DND-41 (cell line): ENCODE results near the gene FASTK.

ENCODE experiments used
- ATAC-seq: fragments of 200-7000 bp; cut with Tn5 transposase; 3 replicates; pipeline ENCODE4 v1.9.1; 2021; ENCODE audit warnings: low read depth; ENCODE audit not compliant: insufficient read depth
- DNase-seq: peaks from one replicate; pipeline ENCODE4 v3.0.0-alpha.2; 2020
- H2AFZ ChIP-seq: 2 replicates; pipeline ENCODE4 v1.6.0; 2012; ENCODE audit warnings: low read depth, low read length
- H3K27ac ChIP-seq: 2 replicates; pipeline ENCODE4 v1.5.1; 2012; ENCODE audit warnings: low read length, inconsistent platforms
- H3K27me3 ChIP-seq: fragments of 200-600 bp; sonication (generic); 2 replicates; pipeline ENCODE4 v1.6.0; 2012; ENCODE audit warnings: low read length, mild to moderate bottlenecking, inconsistent platforms; ENCODE audit not compliant: insufficient read depth, poor library complexity
- H3K36me3 ChIP-seq: 2 replicates; pipeline ENCODE4 v1.5.1; 2012; ENCODE audit warnings: low read length, inconsistent platforms; ENCODE audit not compliant: insufficient read depth
- H3K4me1 ChIP-seq: 2 replicates; pipeline ENCODE4 v1.5.1; 2012; ENCODE audit warnings: mild to moderate bottlenecking, low read length; ENCODE audit not compliant: insufficient read depth
- H3K4me2 ChIP-seq: 2 replicates; pipeline ENCODE4 v1.6.0; 2012; ENCODE audit warnings: mild to moderate bottlenecking, moderate library complexity, low read length, inconsistent platforms; ENCODE audit not compliant: insufficient read depth
- H3K4me3 ChIP-seq, 2 experiments: fragments of 200-600 bp in 1 of 2; shearing (Covaris generic) in 1 of 2; 2 replicates each; pipeline ENCODE4 v1.5.1; 2012 to 2016; ENCODE audit warnings: inconsistent platforms in 2 of 2, low read length in 2 of 2, mild to moderate bottlenecking in 2 of 2, low read depth in 1 of 2, moderate library complexity in 1 of 2
- H3K79me2 ChIP-seq: 2 replicates; pipeline ENCODE4 v1.6.0; 2012; ENCODE audit warnings: low read length, inconsistent platforms; ENCODE audit not compliant: insufficient read depth
- H3K9ac ChIP-seq: 2 replicates; pipeline ENCODE4 v1.6.0; 2012; ENCODE audit warnings: low read depth, mild to moderate bottlenecking, inconsistent platforms, low read length, moderate library complexity
- H3K9me3 ChIP-seq: 2 replicates; pipeline ENCODE4 v1.5.1; 2012; ENCODE audit warnings: low read length, moderate library complexity, mild to moderate bottlenecking, inconsistent platforms; ENCODE audit not compliant: insufficient read depth, severe bottlenecking
- H4K20me1 ChIP-seq: 2 replicates; pipeline ENCODE4 v1.6.0; 2012; ENCODE audit warnings: low read length; ENCODE audit not compliant: insufficient read depth
- CTCF ChIP-seq: IDR thresholded peaks from 2 replicates; pipeline ENCODE4 v1.5.1; 2012; ENCODE audit warnings: borderline replicate concordance, low read length, moderate library complexity, mild to moderate bottlenecking; ENCODE audit not compliant: poor library complexity, severe bottlenecking; ENCODE audit errors: extremely low read depth
- EZH2 ChIP-seq: IDR thresholded peaks from 3 replicates; pipeline ENCODE4 v1.6.1; 2012; ENCODE audit warnings: borderline replicate concordance, low read depth, mild to moderate bottlenecking, moderate library complexity, low read length, inconsistent platforms; ENCODE audit not compliant: severe bottlenecking

FASTK gene

GRCh38 chr7:151082141-151083070 is 1.8 kb upstream of the FASTK start:
- H4K20me1 ChIP-seq = peaks cover 24% of the 10 kb centered on the region
- peak overlapping the region; percentile 92 for H2AFZ ChIP-seq
- H3K4me1 ChIP-seq = peaks cover 70% of the 10 kb centered on the region
- peak overlapping the region; percentile 97 for H3K4me2 ChIP-seq
- H3K36me3 ChIP-seq = peaks cover 37% of the 10 kb centered on the region
- H3K27me3 ChIP-seq = peaks cover 14% of the 10 kb centered on the region
- peaks cover 53% of the 10 kb centered on the region for H3K79me2 ChIP-seq
- ATAC-seq (no peak), DNase-seq (no peak)
- no peaks in the 10 kb centered on the region for H3K9me3 ChIP-seq
- peak overlapping the region; percentile 75 for H3K27ac ChIP-seq
- peak overlapping the region; percentile 56 to 93 for H3K4me3 ChIP-seq
- no peak for TF ChIP-seq EZH2
- no peak for TF ChIP-seq CTCF
- H3K9ac ChIP-seq = peak overlapping the region; percentile 99

- TF ChIP-seq EZH2 (no peak), CTCF (no peak)
- Histone ChIP-seq H3K36me3 (peaks cover 47% of the 10 kb centered on the region), H3K27me3 (peaks cover 14% of the 10 kb centered on the region), H3K9ac (peak overlapping the region; percentile 99), H4K20me1 (peaks cover 33% of the 10 kb centered on the region), H3K4me1 (peaks cover 65% of the 10 kb centered on the region), H3K9me3 (no peaks in the 10 kb centered on the region), H3K4me3 (peak overlapping the region; percentile 91 to 93; a peak in 3 of 4 replicates), H3K79me2 (peaks cover 49% of the 10 kb centered on the region), H3K4me2 (peak overlapping the region; percentile 97), H3K27ac (peak overlapping the region; percentile 84), H2AFZ (peak overlapping the region; percentile 75)
- ATAC-seq = no peak
- no peak for DNase-seq
Measured at GRCh38 chr7:151081170-151082101, 827 bp upstream of the FASTK start.

GRCh38 chr7:151080067-151080521 is 515 bp downstream of the FASTK start:
- peak; percentile 39 for DNase-seq
- Histone ChIP-seq H3K4me3 (peak overlapping the region; percentile 91 to 93), H3K9me3 (no peaks in the 10 kb centered on the region), H3K4me1 (peaks cover 55% of the 10 kb centered on the region), H3K27ac (peak overlapping the region; percentile 92), H3K79me2 (peaks cover 49% of the 10 kb centered on the region), H4K20me1 (peaks cover 39% of the 10 kb centered on the region), H3K9ac (peak overlapping the region; percentile 99), H2AFZ (peak overlapping the region; percentile 94), H3K27me3 (peaks cover 4% of the 10 kb centered on the region), H3K36me3 (peaks cover 60% of the 10 kb centered on the region), H3K4me2 (peak overlapping the region; percentile 97)
- peak; percentile 4 for ATAC-seq
- TF ChIP-seq CTCF (no peak), EZH2 (no peak)
